ENCODE data around the gene CHAD.
"Not testable (repeated sequence)": the region's sequence is repeated elsewhere in the genome, so short reads cannot be mapped to it uniquely, and the experiment has no call there.

The CHAD gene

DNA sequence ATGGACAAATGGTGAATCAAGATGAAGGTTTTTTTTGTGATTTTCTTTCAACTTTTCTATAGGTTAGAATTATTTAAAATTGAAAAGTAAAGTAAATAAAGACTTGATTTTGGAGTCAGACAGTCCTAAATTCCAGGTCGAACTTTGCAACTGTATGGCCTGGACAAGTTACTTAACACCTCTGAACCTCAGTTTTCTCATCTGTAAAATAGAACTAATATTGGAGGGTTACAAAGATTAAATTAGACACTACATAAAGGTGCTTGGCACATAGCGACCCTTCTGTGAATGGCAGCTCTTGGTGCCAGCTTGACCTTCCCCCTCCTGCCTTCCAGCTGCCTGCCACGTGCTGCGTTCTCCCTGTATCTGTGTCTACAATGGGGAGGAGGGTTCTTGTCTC lies 13.0 kb upstream of the CHAD start:
- H3K27me3 Mint-ChIP-seq = no peaks in the 10 kb centered on the region

DNA sequence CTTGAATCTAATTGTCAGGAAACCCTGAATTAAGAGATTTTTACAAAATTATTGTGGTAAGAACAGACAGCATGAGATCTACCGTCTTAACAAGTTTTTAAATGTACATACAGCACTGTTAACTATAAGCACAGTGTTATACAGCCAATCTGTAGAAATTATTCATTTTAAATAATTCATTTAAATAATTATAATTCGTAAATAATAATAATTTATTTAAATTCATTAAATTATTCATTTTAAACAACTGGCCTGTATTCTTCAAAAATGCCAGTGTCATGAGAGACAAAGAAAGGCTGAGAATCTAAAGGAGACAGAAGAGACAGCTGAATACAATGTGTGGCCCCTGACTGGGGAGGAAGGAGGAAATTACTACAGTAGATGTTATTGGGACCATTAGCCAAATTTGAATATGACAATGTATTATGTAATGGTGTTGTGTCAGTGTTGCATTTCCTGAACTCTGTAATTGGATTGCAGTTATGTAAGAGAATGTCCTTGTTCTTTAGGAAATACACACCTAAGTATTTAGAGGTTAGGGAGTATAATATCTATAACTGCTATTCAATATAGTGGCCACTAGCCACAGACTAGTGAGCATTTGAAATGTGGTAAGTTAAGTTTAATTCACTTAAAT lies 12.3 kb upstream of the CHAD start:
- H3K4me1 Mint-ChIP-seq = peaks cover 33% of the 10 kb centered on the region
- H3K9me3 Mint-ChIP-seq = no peaks in the 10 kb centered on the region
- no peak overlapping the region for H3K4me3 Mint-ChIP-seq
- ATAC-seq = no peak
- H3K36me3 Mint-ChIP-seq = peaks cover 31% of the 10 kb centered on the region
- H3K27ac Mint-ChIP-seq = no peak overlapping the region
- H3K27me3 Mint-ChIP-seq = no peaks in the 10 kb centered on the region

More for the DNA sequence above, 13.0 kb upstream of the CHAD start:
- Mint-ChIP-seq H3K27ac (no peak overlapping the region), H3K9me3 (no peaks in the 10 kb centered on the region), H3K4me1 (peaks cover 33% of the 10 kb centered on the region), H3K36me3 (peaks cover 31% of the 10 kb centered on the region), H3K4me3 (no peak overlapping the region)
- ATAC-seq = no peak

DNA sequence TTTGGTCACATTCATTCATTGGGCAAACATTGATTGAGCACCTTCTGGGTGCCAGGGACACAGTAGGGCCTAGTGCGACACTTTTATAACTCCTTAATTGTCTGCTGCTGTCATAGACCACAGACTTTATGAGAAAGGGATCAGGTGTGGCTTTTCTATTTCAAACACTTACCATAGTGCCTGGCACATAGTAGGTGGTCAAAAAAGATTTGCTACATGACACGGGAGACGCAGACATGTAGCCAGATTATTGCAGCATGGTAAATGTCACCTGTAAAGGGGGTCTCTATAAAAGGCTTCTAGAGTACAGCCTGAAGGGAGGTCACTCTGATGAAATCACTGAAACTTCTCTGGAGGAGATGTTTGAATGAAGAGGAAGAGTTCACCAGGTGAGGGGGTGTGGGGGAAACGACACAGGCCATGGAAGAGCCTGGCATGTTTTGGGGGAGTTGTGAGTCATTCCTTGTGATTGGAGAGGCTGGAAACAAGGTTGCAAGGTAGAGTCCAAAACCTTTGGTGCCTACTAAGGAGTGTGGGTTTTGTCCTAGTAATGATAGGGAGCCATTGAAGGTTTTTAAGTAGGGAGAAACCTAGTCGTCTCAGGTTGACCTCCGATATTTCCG lies 11.6 kb upstream of the CHAD start:
- no peaks in the 10 kb centered on the region for H3K9me3 Mint-ChIP-seq
- H3K27me3 Mint-ChIP-seq = no peaks in the 10 kb centered on the region
- H3K27ac Mint-ChIP-seq = peak overlapping the region; percentile 91
- peak overlapping the region; percentile 75 for H3K4me3 Mint-ChIP-seq
- H3K4me1 Mint-ChIP-seq = peaks cover 33% of the 10 kb centered on the region
- ATAC-seq = no peak
- H3K36me3 Mint-ChIP-seq = peaks cover 28% of the 10 kb centered on the region

- peak overlapping the region; percentile 91 for H3K27ac Mint-ChIP-seq
- H3K4me3 Mint-ChIP-seq = peak overlapping the region; percentile 75
- peaks cover 22% of the 10 kb centered on the region for H3K36me3 Mint-ChIP-seq
- H3K4me1 Mint-ChIP-seq = peaks cover 33% of the 10 kb centered on the region
- H3K9me3 Mint-ChIP-seq = no peaks in the 10 kb centered on the region
- no peaks in the 10 kb centered on the region for H3K27me3 Mint-ChIP-seq
- peak; percentile 67 for ATAC-seq
Measured at GRCh38 chr17:50479522-50480141, 11.0 kb upstream of the CHAD start.

- Mint-ChIP-seq H3K36me3 (peaks cover 13% of the 10 kb centered on the region), H3K27me3 (no peaks in the 10 kb centered on the region)
Measured at GRCh38 chr17:50478391-50479381, 10.0 kb upstream of the CHAD start, which contains the start of gene RSAD1. RSAD1 (plus strand) TSS chr17:50478860; CDS start chr17:50478885, 25 bp downstream.

GRCh38 chr17:50477976-50478375 lies 9.3 kb upstream of the CHAD start:
- no peak for ATAC-seq
- peak overlapping the region; percentile 91 for H3K27ac Mint-ChIP-seq
- peaks cover 33% of the 10 kb centered on the region for H3K4me1 Mint-ChIP-seq
- no peaks in the 10 kb centered on the region for H3K27me3 Mint-ChIP-seq
- peaks cover 5% of the 10 kb centered on the region for H3K36me3 Mint-ChIP-seq
- peak overlapping the region; percentile 75 for H3K4me3 Mint-ChIP-seq
- no peaks in the 10 kb centered on the region for H3K9me3 Mint-ChIP-seq

More at GRCh38 chr17:50478391-50479381, 10.0 kb upstream of the CHAD start, which contains the start of gene RSAD1:
- peak; percentile 97 for ATAC-seq
- Mint-ChIP-seq H3K4me3 (peak within 1 kb of the TSS; percentile 75), H3K4me1 (peaks cover 33% of the 10 kb centered on the region), H3K9me3 (no peaks in the 10 kb centered on the region), H3K27ac (peak within 1 kb of the TSS; percentile 91)

- no peaks in the 10 kb centered on the region for H3K9me3 Mint-ChIP-seq
- ATAC-seq = no peak
- peaks cover 22% of the 10 kb centered on the region for H3K4me1 Mint-ChIP-seq
- no peak overlapping the region for H3K27ac Mint-ChIP-seq
- no peak overlapping the region for H3K4me3 Mint-ChIP-seq
- peaks cover 9% of the 10 kb centered on the region for H3K36me3 Mint-ChIP-seq
- H3K27me3 Mint-ChIP-seq = no peaks in the 10 kb centered on the region
Measured at GRCh38 chr17:50476545-50477315, 8.1 kb upstream of the CHAD start.

DNA sequence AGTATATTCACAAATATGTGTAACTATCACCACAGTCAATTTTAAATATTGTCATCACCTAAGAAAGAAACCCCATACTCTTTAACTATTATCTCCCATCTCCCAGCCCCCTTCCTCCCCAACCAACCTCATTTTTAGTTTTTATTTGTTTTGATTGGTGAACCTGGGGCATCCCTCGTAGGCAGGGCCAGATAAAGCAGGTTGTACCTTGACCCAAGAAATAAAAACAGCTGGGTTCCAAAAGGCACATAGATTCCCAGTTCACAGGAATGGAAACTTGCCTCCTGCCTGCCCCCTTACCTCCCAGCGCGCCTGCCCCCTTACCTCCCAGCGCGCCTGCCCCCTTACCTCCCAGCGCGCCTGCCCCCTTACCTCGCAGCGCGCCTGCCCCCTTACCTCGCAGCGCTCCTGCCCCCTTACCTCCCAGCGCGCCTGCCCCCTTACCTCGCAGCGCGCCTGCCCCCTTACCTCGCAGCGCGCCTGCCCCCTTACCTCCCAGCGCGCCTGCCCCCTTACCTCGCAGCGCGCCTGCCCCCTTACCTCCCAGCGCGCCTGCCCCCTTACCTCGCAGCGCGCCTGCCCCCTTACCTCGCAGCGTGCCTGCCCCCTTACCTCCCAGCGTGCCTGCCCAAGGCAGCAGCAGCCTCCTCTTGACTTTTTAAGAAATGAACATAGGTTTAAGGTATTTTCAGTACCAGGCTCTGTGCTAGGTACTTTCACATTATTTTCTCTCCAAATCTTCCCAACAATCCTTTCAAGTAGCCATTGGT lies 7.3 kb upstream of the CHAD start:
- H3K36me3 Mint-ChIP-seq = peaks cover 11% of the 10 kb centered on the region
- H3K4me1 Mint-ChIP-seq = peaks cover 22% of the 10 kb centered on the region
- not testable (repeated sequence) for ATAC-seq, H3K9me3 Mint-ChIP-seq, H3K27ac Mint-ChIP-seq, H3K4me3 Mint-ChIP-seq, H3K27me3 Mint-ChIP-seq

DNA sequence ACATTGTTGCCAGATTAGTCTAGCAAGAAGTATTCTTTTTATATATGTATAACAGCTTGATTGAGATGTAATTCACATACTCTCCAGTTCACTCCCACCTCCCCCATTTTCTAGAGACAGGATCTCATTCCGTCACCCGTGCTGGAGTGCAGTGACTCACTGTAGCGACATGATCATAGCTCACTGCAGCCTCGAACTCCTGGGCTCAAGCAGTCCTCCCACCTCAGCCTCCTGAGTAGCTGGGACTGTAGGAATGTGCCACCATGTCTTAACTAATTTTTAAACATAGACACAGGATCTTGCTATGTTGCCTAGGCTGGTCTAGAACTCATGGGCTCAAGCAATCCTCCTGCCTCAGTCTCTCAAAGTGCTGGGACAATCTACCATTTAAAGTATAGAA lies 6.7 kb upstream of the CHAD start:
- no peak for ATAC-seq
- Mint-ChIP-seq H3K27ac (no peak overlapping the region), H3K4me3 (no peak overlapping the region), H3K4me1 (peaks cover 20% of the 10 kb centered on the region), H3K27me3 (no peaks in the 10 kb centered on the region), H3K36me3 (peaks cover 11% of the 10 kb centered on the region), H3K9me3 (no peaks in the 10 kb centered on the region)

- Mint-ChIP-seq H3K27ac (no peak overlapping the region), H3K27me3 (no peaks in the 10 kb centered on the region), H3K4me1 (peaks cover 11% of the 10 kb centered on the region), H3K9me3 (no peaks in the 10 kb centered on the region), H3K36me3 (peaks cover 11% of the 10 kb centered on the region), H3K4me3 (no peak overlapping the region)
- ATAC-seq = no peak
Measured at GRCh38 chr17:50474523-50474922, 5.8 kb upstream of the CHAD start.

- H3K4me3 Mint-ChIP-seq = no peak overlapping the region
- no peaks in the 10 kb centered on the region for H3K27me3 Mint-ChIP-seq
- H3K4me1 Mint-ChIP-seq = peaks cover 8% of the 10 kb centered on the region
- ATAC-seq = no peak
- peaks cover 11% of the 10 kb centered on the region for H3K36me3 Mint-ChIP-seq
- H3K27ac Mint-ChIP-seq = no peak overlapping the region
- no peaks in the 10 kb centered on the region for H3K9me3 Mint-ChIP-seq
Measured at GRCh38 chr17:50473901-50474300, 5.2 kb upstream of the CHAD start.

- H3K27ac Mint-ChIP-seq, ATAC-seq, H3K4me3 Mint-ChIP-seq, H3K9me3 Mint-ChIP-seq, H3K27me3 Mint-ChIP-seq, H3K4me1 Mint-ChIP-seq: not testable (repeated sequence)
- peaks cover 11% of the 10 kb centered on the region for H3K36me3 Mint-ChIP-seq
Measured at GRCh38 chr17:50472761-50473161, 4.1 kb upstream of the CHAD start.

DNA sequence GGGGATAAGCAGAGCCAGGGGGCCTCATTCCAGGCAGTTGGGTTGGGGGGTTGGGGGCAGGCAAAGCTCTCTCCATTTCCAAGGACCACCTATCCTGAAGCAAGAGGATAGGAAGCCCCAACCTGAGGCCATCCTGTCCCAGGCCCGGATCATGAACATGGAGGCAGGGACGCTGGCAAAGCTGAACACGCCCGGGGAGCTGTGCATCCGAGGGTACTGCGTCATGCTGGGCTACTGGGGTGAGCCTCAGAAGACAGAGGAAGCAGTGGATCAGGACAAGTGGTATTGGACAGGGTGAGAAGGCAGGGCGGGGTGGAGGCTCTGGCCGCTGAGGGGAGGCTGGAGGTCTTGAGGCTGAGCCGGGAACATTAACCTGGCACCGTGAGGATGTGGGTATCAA lies 3.6 kb upstream of the CHAD start:
- H3K36me3 Mint-ChIP-seq = peaks cover 11% of the 10 kb centered on the region
- H3K27ac Mint-ChIP-seq = no peak overlapping the region
- H3K27me3 Mint-ChIP-seq = peaks cover 14% of the 10 kb centered on the region
- no peaks in the 10 kb centered on the region for H3K9me3 Mint-ChIP-seq
- H3K4me3 Mint-ChIP-seq = no peak overlapping the region
- no peak for ATAC-seq
- H3K4me1 Mint-ChIP-seq = peaks cover 13% of the 10 kb centered on the region

All from stimulated activated memory B cell treated with anti-CD40 and anti-IgM and Interleukin-4, amounts not matched to agents 10 μg/mL and 1 μg/mL and 100 μg/mL, for 72 hours (primary cell).